ENCODE measurements around the gene EXOC6B.

GRCh38 chr2:72698300-72698699, 127.5 kb downstream of the EXOC6B start:
- no peak for TF ChIP-seq CTCF (conservative IDR thresholded peaks at IDR 0.05)
- TF ChIP-seq EZH2 (IDR thresholded peaks at IDR 0.05; ENCODE audit: low read depth): no peak
